ENCODE measurements around the gene TPK1.

The TPK1 gene

DNA sequence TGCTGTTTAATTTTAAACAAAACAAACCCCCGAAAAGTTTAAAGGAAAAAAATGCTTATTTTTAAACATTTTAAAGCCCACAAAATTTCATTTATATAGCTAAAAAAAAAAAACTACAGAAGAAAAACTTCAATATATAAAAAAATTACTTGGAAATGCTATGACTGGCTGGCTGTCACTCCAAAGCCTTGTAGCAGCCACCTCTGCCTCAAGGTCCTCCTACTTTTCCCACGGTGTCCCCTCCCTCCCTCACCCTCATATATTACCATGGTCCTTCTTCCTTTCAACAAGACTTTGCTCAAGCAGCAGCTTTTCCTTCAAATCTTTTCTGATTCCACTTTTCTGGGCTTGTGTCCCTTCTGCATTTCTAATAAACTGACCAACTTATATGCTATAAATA lies 122.0 kb downstream of the TPK1 start:
- no peak for DNase-seq

DNA sequence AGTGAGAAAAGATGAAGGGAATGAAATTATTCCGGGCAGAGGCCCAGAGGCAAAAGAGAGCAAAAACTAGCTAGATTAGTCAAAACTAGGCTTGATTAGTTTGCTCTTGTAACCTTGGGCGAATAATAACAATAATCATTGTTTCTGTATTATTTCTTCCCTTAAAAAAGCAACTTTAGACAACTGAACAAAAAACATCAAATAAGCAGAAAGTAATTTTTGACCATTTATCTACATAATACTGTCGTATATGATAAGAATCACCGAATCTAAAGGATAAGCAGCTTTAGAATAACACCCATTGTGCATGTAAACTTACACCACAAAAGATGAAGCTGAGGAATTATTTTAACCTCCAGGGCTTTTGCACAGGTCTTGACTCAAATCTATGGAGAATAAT lies 125.1 kb downstream of the TPK1 start:
- no peak for DNase-seq

DNA sequence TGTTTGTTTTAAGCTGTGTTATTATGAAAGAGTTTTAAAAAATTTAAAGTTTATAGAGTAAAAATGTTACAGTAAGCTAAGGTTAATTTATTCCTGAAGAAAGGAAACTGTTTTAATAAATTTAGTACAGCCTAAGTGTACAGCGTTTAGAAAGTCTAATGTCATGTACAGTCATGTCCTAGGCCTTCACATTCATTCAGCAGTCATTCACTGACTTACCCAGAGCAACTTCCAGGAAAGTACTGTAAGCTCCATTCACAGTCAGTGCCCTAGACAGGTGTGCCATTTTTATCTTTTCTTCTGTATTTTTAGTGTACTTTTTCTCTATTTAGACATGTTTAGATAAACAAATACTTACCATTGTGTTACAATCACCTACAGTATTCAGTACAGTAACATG lies 126.8 kb downstream of the TPK1 start:
- no peak for DNase-seq

- DNase-seq: no peak
These were observed 144.6 kb downstream of the TPK1 start for GRCh38 chr7:144691240-144691639.

DNA sequence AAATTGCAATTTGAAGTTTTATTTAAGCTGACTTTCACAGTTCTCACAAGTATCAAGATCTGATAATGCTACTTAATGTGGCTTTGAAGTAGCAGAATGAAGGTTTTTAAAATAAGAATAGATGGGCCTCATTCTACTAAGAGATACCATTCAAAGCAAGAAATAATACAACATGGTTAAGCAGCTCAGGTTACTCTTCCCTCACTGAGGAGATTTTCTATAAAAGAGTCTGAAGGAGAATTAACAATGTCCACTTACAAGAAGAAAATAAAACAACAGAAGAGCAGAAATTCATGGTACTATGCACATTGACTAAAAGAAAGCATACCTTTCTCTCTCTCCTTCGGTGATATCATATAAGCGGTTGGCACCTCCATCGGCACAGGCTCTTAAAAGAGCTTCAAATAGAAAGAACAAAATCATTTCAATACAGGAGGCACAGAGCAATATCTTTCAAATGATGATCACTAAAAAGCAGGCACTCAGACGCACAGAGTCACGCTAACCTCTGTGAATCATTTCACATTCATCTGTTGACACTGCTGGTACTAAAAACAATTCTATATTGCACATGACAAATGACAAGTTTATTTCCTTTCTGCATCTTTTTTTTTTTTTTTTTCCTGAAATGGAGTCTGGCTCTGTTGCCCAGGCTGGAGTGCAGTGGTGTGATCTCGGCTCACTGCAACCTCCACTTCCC lies 153.1 kb downstream of the TPK1 start:
- no peak for DNase-seq

GRCh38 chr7:144676492-144676891 lies 159.4 kb downstream of the TPK1 start:
- DNase-seq: no peak

- DNase-seq: no peak
These were observed 161.3 kb downstream of the TPK1 start for GRCh38 chr7:144674550-144674949.

- no peak for DNase-seq
These were observed 163.0 kb downstream of the TPK1 start for GRCh38 chr7:144672869-144673268.

DNA sequence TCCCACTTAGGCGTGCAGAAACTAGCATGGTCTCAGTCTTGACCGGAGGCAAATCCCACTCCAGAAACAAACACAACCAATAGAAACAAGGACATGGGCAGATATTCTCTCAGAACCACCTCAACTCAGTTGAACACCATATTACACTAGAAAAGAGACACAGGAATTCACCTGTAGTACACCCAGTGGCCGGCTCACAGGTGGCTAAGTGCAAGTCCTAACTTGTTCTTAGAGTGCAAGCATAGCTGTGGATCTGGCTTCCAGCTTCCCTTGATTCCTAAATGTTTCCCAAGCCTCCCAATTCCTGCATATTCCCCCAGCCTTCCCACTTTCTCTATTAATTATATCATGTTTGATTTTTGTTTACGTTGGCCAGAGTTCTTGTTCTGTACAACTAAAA lies 164.4 kb downstream of the TPK1 start:
- DNase-seq: no peak

GRCh38 chr7:144670218-144670617 lies 165.6 kb downstream of the TPK1 start:
- DNase-seq: no peak

DNA sequence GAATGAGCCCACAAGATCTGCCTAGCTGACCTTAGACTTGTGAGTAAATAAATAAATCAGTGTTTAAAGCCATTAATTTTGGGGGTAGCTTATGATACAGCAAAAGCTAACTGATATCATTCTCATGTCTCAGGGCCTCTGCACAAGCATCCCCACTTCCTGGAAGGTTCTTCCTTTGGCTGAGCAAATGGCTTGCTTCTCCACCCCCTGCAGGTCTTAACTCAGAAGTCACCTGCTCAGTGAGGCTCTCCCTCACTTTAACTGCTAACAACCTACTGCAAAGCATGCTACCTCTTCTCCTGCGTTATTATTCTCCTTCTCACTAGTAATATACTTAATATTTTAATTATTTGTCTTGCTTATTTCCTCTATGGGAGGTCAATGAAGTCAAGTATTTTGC lies 167.3 kb downstream of the TPK1 start:
- DNase-seq: no peak

GRCh38 chr7:144665689-144666381 lies 170.0 kb downstream of the TPK1 start:
- no peak for DNase-seq

DNA sequence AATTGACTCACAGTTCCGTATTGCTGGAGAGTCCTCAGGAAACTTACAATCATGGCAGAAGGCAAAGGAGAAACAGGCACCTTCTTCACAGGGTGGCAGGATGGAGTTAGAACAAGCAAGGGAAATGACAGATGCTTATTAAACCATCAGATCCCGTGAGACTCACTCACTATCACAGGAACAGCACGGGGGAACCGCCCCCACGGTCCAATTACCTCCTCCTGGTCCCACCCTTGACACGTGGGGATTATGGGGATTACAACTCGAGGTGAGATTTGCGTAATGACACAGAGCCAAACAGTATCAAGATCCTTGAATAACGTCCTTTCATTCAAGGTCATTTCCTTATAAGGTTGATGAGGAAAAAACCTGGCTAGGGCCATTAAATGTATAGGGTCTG lies 176.6 kb downstream of the TPK1 start:
- no peak for DNase-seq

GRCh38 chr7:144656965-144657517 lies 178.8 kb downstream of the TPK1 start:
- DNase-seq: no peak

DNA sequence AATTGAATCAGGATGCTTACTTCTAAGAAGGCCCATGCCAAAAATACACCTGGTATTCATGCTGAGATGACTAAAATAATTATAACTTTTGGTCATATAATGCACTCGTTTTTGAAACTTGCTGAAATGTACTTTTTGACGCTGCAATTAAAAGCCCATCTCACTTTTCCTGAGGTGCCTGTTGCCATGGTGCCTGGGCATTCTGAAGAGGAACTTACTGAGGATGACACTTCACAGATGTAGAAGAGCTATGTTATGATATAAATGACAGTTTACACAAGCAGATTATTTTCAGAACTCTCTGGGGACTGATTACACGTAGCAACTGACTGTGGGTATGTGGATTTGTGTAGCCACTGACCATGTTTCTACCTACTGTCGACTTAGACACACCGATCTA lies 182.4 kb downstream of the TPK1 start:
- no peak for DNase-seq

DNA sequence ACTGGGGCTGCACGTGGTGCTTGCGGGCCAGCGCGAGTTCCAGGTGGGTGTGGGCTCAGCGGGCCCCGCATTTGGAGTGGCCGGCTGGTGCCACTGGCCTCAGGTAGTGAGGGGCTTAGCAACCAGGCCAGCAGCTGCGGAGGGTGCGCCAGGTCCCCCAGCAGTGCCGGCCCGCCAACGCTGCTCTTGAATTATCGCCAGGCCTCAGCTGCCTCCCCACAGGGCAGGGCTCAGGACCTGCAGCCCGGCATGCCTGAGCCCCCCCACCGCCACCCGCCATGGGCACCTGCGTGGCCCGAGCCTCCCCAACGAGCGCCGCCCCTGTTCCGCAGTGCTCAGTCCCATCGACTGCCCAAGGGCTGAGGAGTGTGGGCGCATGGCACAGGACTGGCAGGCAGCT lies 185.4 kb downstream of the TPK1 start:
- no peak for DNase-seq

GRCh38 chr7:144649120-144649519 lies 186.7 kb downstream of the TPK1 start:
- DNase-seq: no peak

DNA sequence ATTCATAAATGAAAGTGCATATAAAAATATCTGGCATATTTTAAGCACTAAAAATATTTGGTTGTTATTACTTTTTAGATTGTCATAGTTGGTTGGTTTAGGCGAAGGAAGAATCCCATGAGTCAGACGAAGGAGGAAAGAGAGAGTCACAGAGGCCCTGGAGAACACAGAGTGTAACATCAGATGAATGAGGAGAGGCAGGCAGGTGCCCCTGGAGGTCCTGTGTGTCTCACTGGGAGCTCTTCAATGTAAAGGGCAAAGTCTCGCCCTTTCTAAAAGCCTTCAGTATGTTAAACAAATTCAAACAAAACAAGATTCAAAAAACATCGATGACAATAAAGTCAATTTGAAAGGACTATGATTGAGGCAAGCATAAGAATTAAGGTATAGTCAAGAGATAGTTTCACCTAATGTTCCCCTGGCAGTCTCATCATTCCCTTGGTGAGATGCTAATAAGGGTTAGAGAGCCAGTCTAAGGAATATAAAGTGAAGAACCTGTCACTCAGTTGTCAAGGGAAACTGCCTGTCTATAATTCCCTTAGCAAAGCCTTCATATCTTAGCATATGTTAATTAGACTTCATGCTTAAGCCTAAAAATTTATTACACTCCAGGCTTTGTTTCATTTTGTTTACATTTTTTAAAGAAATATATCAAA lies 194.3 kb downstream of the TPK1 start:
- no peak for DNase-seq

DNA sequence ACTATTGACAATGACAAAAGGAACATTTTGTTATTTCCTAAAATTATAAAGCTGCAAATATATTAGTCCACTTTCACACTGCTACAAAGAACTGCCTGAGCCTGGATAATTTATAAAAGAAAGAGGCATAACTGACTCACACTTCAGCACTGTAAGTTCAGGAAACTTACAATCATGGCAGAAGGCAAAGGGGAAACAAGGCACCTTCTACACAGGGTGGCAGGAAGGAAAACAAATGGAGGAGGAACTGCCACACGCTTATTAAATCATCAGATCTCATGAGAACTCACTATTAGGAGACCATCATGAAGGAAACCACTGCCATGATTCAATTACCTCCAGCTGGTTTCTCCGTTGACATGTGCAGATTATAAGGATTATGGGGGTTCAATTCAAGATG lies 203.1 kb downstream of the TPK1 start:
- no peak for DNase-seq

DNA sequence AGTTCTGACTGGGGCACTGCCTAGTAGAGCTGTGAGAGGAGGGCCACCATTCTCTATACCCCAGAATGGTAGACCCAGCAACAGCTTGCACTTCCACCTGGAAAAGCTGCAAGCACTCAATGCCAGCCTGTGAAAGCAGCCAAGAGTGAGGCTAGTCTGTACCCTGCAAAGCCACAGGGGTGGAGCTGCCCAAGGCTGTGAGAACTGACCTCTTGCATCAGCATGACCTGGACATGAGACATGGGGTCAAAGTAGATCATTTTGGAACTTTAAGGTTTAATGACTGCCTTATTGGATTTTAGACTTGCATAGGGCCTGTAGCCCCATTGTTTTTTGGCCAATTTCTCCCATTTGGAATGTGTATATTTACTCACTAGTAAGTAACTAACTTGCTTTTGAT lies 206.3 kb downstream of the TPK1 start:
- no peak for DNase-seq

DNA sequence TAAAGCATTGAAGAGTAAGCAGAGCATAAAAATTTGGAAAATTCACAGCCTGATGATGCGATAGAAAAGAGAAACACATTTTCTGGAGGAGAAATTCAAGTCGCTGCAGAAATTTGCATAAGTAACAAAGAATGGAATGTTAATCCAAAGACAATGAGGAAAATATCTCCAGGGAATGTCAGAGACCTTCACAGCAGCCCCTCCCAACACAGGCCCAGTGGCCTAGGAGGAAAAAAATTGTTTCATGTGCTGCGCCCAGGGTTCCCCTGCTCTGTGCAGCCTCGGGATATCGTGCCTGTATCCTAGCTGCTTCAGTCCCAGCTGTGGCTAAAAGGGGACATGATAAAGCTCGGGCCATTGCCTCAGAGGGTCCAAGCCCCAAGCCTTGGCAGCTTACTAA lies 206.8 kb downstream of the TPK1 start:
- no peak for DNase-seq

DNA sequence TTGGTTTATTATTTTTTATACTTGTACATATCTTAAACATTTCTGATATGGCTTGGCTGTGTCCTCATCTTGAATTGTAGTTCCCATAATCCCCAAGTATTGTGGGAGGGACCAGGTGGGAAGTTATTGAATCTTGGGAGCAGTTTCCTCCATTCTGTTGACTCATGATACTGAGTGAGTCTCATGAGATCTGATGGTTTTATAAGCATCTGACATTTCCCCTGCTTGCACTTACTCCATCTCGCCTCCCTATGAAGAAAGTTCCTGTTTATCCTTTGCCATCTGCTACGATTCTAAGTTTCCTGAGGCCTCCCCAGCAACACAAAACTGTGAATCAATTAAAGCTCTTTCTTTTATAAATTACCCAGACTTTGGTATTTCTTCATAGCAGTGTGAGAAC lies 207.7 kb downstream of the TPK1 start:
- DNase-seq: no peak

DNA sequence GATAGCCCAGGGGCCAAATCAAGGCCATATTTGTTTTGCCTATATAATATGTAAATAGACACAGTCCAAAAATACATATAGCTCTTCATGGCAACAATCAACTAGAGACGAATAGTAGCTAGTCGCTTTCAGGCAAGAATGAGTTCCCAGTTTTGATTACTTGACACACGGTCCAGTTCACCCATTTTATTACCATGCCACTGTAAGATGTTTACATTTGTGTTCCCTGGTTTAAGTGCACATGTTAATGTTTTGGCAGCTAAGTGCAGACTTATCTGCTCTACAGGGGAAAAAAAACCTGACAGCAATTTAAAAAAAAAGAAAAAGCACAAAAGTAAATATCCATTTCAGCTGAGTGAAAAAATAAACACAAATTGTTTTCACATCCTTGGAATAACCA lies 213.1 kb downstream of the TPK1 start:
- no peak for DNase-seq

DNA sequence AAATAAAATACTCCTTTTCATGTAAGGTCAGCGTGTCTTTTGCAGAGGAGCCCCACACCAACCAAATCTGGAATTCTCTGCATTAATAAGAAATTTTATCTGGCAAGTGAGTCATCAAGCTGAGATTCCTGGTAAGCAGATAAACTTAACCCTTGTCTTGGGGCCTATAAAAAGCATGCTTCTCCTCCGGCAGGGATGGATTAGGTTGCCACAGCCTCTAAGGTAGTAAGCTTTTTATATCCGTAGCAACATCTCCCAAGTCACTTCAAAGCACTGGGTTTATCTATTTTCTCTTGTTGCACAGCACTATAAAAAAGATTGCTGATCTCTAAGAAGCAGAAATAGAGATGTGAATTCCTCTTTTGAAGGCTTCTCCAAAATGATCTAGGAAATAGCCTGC lies 229.6 kb downstream of the TPK1 start:
- DNase-seq: no peak
